Measurements from ENCODE around the gene NMT2.
"Not testable (repeated sequence)": the region's sequence is repeated elsewhere in the genome, so short reads cannot be mapped to it uniquely, and the experiment has no call there.

The NMT2 gene

GRCh38 chr10:15168291-15168785 is at the start of gene NMT2:
TSS of gene NMT2 (minus strand) at chr10:15168693. CDS start at chr10:15168612, 81 bp downstream.
- peak in 1 of 3 experiments; percentile 49 for DNase-seq (ENCODE audit: low read depth in 2 of 3, low spot score in 2 of 3)

- no peak for DNase-seq (ENCODE audit: low read depth in 2 of 3, low spot score in 2 of 3)
Observed at GRCh38 chr10:15216700-15217099, 48.2 kb upstream of the NMT2 start.

GRCh38 chr10:15214237-15214636 is 45.7 kb upstream of the NMT2 start:
- DNase-seq (ENCODE audit: low read depth in 2 of 3, low spot score in 2 of 3) = no peak

GRCh38 chr10:15213461-15213861 is 45.0 kb upstream of the NMT2 start:
- DNase-seq (ENCODE audit: low read depth in 2 of 3, low spot score in 2 of 3) = no peak

- DNase-seq (ENCODE audit: low read depth in 2 of 3, low spot score in 2 of 3) = no peak
Observed at GRCh38 chr10:15211464-15211979, 43.0 kb upstream of the NMT2 start.

GRCh38 chr10:15210521-15210920 is 42.0 kb upstream of the NMT2 start:
- DNase-seq (ENCODE audit: low read depth in 2 of 3, low spot score in 2 of 3) = no peak

GRCh38 chr10:15209827-15210509 is 41.5 kb upstream of the NMT2 start:
- DNase-seq (ENCODE audit: low read depth in 2 of 3, low spot score in 2 of 3) = peak; percentile 25 to 70 (median 64)

- DNase-seq (ENCODE audit: low read depth in 2 of 3, low spot score in 2 of 3) = no peak
Observed at GRCh38 chr10:15208221-15208620, 39.7 kb upstream of the NMT2 start.

GRCh38 chr10:15207410-15207809 is 38.9 kb upstream of the NMT2 start:
- DNase-seq (ENCODE audit: low read depth in 2 of 3, low spot score in 2 of 3) = not testable (repeated sequence)

- no peak for DNase-seq (ENCODE audit: low read depth in 2 of 3, low spot score in 2 of 3)
Observed at GRCh38 chr10:15202639-15203038, 34.1 kb upstream of the NMT2 start.

GRCh38 chr10:15202301-15202621 is 33.8 kb upstream of the NMT2 start:
- not testable (repeated sequence) for DNase-seq (ENCODE audit: low read depth in 2 of 3, low spot score in 2 of 3)

- no peak for DNase-seq (ENCODE audit: low read depth in 2 of 3, low spot score in 2 of 3)
Observed at GRCh38 chr10:15201589-15202300, 33.3 kb upstream of the NMT2 start.

GRCh38 chr10:15200626-15201025 is 32.1 kb upstream of the NMT2 start:
- no peak for DNase-seq (ENCODE audit: low read depth in 2 of 3, low spot score in 2 of 3)

GRCh38 chr10:15197911-15198310 is 29.4 kb upstream of the NMT2 start:
- no peak for DNase-seq (ENCODE audit: low read depth in 2 of 3, low spot score in 2 of 3)

- no peak for DNase-seq (ENCODE audit: low read depth in 2 of 3, low spot score in 2 of 3)
Observed at GRCh38 chr10:15197276-15197675, 28.8 kb upstream of the NMT2 start.

- DNase-seq (ENCODE audit: low read depth in 2 of 3, low spot score in 2 of 3) = no peak
Observed at GRCh38 chr10:15196021-15196834, 27.7 kb upstream of the NMT2 start.

- DNase-seq (ENCODE audit: low read depth in 2 of 3, low spot score in 2 of 3) = no peak
Observed at GRCh38 chr10:15189133-15189885, 20.8 kb upstream of the NMT2 start.

- no peak for DNase-seq (ENCODE audit: low read depth in 2 of 3, low spot score in 2 of 3)
Observed at GRCh38 chr10:15188603-15189002, 20.1 kb upstream of the NMT2 start.

- no peak for DNase-seq (ENCODE audit: low read depth in 2 of 3, low spot score in 2 of 3)
Observed at GRCh38 chr10:15183689-15184481, 15.4 kb upstream of the NMT2 start.

Measured in activated CD8-positive, alpha-beta memory T cell treated with anti-CD3 and anti-CD28 coated beads for 48 hours (primary cell).